NCI-H2081 (cell line): ENCODE measurements around the gene FAM53B.
A peak's percentile ranks its signal among the peaks of the same experiment; 100 is the strongest.

ENCODE experiments used
- DNase-seq, 2 experiments: peaks; one replicate each; lab custom pipeline; 2025; lab: John Stamatoyannopoulos, UW

FAM53B gene

DNA sequence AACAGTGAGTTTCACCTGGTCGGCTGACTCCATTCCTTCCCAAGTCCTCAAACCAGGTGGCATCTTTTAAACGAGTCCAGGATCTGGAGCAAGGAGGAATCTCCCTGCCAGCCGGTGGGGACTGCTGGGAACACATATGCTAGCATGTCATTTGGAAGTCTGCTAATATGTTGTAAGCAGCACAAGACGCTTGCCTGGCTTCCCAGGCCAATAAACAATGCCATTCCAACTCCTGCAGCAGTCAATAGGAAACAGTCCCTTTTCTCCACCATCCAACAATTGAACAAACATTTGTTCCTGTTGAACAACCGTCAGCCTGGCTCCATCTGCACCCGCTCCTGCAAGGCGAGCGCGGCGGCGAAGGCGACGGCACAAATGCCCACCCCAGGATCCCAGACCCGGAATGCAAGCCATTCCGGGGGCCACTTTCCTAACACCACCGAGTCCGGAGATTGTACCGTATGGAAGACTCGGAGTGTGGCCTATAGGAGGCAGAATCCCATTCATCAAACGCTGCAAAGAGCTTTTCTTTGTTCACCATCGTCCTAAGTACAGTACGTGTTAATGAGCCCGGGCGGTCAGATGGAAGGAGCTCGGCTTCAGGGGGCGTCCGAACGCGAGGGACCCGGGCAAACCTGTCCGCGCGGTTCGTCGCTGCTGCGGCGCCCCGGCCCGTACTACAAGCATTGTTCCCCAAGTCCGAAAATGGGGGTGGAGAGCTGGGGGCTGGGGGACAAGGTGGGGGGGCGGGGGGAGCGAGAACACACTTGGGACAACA, 1.6 kb downstream of the FAM53B start:
- peak; percentile 16 to 45 for DNase-seq

- DNase-seq = no peak
Measured at GRCh38 chr10:124741922-124742412, 2.2 kb downstream of the FAM53B start.

DNA sequence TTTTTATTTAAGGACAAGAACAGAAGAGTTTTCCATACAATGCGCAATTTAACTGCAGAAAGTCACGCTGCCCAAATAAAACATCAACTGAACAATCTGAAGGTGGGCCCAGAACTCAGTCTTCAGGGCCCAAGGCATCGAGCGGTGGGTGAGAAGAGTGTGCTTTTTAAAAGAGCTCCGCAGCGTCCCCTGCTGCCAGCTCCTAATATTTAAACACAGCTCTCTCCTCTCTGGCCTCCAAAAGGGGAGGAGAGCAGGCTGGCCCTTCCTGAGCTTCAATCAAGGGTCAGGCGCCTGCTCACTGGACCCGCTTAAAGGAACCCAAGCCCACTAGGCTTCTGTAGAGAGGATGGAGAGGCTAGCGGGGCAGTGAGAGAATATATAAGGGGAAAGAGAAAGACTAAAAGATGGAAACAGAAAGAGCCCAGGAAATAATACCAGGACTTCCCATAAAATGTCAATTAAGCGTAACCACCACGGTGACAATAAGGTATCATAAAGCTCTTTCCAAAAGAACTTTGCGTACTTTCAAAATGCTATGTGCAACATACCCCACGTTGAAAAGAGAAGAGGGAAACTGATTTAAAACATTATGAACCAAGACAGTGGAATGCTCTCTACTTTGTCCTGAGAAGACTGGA, 2.8 kb downstream of the FAM53B start:
- peak; percentile 65 to 66 for DNase-seq

- peak in 1 of 2 experiments; percentile 13 for DNase-seq
Measured at GRCh38 chr10:124740369-124741280, 3.6 kb downstream of the FAM53B start.

DNA sequence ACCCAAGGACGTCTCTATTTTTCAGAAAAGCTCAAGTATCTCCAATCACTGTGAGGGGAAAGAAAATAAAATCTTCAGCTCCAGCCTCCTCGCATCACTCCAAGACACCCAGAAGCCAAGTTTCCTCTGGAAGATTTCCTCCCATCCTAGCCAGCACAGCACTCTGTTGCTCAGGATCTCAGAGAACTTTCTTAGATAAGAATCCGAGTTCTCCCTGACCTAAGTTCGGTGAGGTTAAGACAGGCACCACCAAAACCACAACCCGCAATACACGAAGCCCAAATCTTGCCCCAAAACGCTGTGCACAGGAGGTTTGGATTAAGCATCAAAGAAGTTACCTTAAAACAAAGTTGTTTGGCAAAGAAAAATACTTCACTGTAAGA, 4.2 kb downstream of the FAM53B start:
- no peak for DNase-seq

DNA sequence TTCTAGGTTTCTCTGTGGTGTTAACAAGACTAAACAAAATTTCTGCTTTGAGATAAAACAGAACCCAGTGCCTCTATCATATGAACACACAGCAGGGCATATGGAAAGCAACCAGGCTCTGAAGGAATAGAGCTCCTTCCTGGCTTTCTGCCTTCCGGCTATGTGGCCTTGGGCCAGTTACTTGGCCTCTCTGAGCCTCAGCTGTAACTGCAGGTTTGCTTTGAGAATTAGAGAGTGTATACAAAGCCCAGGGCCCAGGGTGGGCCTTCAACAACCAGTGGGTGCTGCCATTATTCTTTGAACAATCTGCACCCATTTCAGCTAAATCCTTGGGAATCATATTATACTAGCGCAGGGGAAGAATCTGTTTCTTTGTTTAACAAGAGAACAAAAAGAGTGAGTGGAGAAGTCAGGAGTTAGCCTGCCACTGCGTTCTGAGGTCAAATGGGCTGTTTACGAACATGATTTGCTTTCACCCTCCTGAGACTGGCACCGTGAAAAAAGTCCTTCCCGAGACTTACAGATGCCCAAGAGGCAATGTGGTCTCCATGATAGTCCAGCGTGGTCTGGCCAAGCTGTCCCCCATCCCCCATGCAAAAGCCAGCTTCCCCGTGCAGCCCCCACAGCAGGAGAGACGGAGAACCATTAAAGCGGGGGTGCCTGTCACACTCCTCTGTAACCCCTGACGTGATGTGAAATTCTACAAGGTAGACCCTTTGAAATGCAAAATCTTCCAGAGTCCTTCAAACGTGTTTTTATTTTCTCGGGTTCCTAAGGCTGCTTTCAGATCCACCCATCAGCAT, 4.9 kb downstream of the FAM53B start:
- no peak for DNase-seq

- no peak for DNase-seq
Measured at GRCh38 chr10:124738441-124738840, 5.7 kb downstream of the FAM53B start.

DNA sequence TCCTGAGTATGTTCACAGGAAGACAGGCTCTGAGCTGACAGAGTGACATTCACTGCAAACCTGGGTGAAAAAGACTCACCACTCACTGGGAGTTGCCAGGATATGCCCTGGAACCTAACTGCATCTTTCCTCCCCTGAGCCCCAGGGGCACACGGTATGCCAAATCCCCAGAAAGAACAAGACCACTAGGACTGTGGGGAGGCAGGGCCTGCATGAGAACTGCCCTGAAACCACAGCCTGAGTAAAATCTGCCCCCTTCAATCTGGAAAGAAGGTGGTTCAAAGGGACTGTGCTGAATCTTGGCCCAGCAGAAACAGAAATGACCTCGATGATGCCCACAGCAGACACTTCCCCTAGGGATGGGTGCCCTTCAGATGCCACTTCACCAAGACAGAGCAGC, 6.5 kb downstream of the FAM53B start:
- no peak for DNase-seq

GRCh38 chr10:124737221-124737620, 7.0 kb downstream of the FAM53B start:
- no peak for DNase-seq

- DNase-seq = peak; percentile 30 to 36
Measured at GRCh38 chr10:124736491-124737136, 7.6 kb downstream of the FAM53B start.

GRCh38 chr10:124735491-124736286, 8.5 kb downstream of the FAM53B start:
- no peak for DNase-seq

GRCh38 chr10:124734311-124735166, 9.6 kb downstream of the FAM53B start:
- DNase-seq = no peak

DNA sequence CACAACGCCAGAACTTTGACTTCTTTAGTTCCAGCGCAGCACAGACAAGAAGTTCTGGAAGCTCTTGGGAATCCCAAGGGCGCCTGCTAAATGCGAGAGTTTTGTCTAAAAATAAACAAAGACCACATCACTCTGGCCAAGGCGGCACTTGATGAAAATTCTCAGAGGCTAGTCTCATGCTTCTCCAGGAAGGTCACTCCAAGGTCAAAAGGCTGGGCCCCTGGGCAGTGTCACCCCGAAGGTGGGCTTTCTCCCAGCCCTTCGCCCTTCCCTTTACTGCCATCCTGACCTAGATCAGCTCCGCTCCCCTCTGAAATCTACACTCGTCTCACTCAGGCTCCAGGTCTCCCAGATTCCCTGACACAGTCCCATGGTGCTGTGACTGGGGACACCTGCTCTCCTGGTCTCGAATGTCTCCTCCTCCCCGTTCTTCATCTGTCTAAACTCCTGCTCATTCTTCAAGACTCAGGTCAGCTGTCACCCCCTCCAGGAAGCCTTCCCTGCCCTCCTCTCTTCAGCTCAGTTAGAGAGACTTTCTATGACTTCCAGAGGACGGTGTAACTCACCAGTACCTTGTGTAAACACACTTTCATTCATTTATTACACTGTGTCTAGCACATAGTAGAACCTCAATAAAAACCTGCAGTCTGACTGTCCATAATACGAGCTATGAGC, 10.5 kb downstream of the FAM53B start:
- DNase-seq = no peak

- no peak for DNase-seq
Measured at GRCh38 chr10:124732931-124733570, 11.1 kb downstream of the FAM53B start.

- DNase-seq = no peak
Measured at GRCh38 chr10:124731551-124731950, 12.6 kb downstream of the FAM53B start.

- DNase-seq = no peak
Measured at GRCh38 chr10:124730790-124731189, 13.4 kb downstream of the FAM53B start.

DNA sequence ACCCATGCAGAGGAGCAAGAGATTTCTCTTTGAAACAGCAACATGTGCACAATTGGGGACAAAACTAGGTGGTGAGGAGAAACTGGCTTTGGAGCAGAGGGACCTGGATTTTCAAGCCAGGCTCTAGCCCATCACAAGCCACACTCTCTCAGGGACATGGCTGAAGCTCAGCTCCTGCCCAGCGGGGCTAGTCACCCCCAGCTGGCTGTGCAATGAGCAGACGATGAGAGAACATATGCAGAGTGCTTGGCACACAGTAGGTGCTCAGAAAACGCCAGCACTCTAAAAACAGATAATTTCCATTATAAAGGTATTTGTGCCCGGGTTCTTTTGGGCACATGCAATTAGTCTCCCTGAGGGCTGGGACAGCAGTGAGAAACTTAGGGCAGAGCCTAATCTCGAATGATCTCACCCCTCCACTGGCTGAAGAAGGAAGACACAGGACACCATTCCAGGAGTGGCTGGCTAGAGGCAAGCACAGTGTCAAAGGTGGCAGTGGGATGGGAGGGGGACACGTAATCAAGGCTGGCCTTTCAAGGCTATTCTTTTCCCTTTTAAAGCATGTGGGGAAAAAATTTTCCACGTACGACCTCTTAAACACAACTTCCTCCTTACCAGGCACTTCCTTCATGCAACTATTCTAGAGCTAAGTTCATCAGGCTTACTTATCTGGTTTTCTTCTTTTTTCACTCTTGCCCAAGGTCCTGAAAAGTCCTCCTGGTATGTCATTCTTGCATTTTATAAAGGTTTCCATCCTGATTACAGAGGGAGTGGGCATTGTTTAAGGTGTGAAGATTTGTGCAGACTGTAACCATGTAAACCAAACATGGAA, 15.1 kb downstream of the FAM53B start:
- no peak for DNase-seq
